GM12892 (cell line): Measurements from ENCODE around the gene MYO5C.

Experiments
- POLR2AphosphoS5 ChIP-seq: IDR thresholded peaks from 2 replicates; pipeline ENCODE4 v1.6.1; 2011; ENCODE audit warnings: low read depth, low read length, control low read depth
- TAF1 ChIP-seq: IDR thresholded peaks from 2 replicates; pipeline ENCODE4 v1.6.1; 2011; ENCODE audit warnings: low read depth, mild to moderate bottlenecking, control low read depth, low read length, borderline replicate concordance

DNA sequence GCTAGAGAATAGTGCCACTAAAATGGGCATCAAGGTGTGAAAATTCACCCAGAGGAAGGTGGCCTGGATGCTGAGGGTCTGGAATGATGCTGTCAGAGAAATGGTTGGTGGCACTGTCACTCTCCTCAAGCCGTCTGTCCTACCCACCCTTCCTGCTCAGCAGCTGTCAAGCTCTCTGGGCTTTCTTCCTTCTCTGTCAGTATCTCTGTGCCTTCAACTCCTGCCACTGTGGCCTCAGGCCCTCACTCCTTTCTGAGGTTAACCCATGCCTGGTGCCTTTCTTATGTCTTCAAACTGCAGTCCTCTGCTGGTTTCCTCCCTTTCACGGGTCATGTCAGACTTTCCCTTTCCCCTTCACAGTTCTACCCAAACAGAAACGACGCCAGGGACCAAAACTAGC, 4.4 kb downstream of the MYO5C start:
- TF ChIP-seq POLR2AphosphoS5 (no peak), TAF1 (no peak)
